ENCODE results near the gene ADSL.

DNA sequence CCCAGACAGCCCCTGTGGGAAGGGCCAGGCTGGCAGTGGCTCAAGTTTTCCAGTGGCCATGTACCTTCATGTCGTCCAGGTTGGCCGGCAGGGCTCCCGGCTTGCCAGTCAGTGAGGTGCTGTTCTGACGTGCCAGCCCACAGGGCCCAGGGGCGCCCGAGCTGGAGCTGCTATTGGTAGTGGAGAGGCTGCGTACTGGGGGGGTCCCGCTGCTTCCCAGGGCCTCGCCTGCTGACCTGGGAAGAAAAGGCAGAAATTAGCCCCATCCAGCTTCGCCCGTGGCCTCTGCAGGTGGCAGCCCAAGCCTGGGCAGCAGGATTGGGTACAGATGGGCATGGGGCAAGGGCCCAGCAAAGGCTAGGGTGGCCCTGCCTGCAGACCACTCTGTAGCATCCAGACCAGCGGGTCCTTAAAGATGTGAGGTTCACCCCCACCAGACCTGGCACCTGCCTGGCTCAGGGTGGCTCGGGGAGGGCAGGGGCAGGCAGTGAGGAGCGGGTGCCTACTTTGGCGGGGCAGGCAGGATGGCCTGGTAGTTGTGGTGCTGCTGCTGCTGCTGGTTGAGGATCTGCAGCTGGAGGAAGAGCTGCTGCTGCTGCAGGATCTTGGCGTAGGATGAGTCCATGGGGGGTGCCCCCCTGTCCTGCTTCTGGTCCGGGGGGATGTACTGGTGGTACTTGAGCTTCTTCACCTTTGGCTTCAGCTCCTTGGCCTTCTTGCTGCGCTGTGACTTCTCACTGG lies 74.2 kb downstream of the ADSL start:
- TF ChIP-seq RXRA (IDR thresholded peaks at IDR 0.05; ENCODE audit: borderline replicate concordance, low read depth) (no peak), TAF1 (IDR thresholded peaks at IDR 0.05; ENCODE audit: borderline replicate concordance, low read depth, low read length) (no peak), TCF12 (IDR thresholded peaks at IDR 0.05) (no peak), RAD21 (IDR thresholded peaks at IDR 0.05; ENCODE audit: low read length) (no peak), GABPA (IDR thresholded peaks at IDR 0.05; ENCODE audit: low read depth) (no peak), RFX5 (IDR thresholded peaks at IDR 0.05; ENCODE audit: low read length) (no peak), TEAD4 (IDR thresholded peaks at IDR 0.05; ENCODE audit: borderline replicate concordance, insufficient read depth) (no peak), MXI1 (IDR thresholded peaks at IDR 0.05; ENCODE audit: low read depth, low read length) (no peak), EZH2phosphoT487 (IDR thresholded peaks at IDR 0.05; ENCODE audit: borderline replicate concordance, low read depth) (no peak)
- TF ChIP-seq, protein P1, sequence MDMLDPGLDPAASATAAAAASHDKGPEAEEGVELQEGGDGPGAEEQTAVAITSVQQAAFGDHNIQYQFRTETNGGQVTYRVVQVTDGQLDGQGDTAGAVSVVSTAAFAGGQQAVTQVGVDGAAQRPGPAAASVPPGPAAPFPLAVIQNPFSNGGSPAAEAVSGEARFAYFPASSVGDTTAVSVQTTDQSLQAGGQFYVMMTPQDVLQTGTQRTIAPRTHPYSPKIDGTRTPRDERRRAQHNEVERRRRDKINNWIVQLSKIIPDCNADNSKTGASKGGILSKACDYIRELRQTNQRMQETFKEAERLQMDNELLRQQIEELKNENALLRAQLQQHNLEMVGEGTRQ (IDR thresholded peaks at IDR 0.05; ENCODE audit: borderline replicate concordance, low read depth, low read length), result no peak
- TF ChIP-seq, protein P2, sequence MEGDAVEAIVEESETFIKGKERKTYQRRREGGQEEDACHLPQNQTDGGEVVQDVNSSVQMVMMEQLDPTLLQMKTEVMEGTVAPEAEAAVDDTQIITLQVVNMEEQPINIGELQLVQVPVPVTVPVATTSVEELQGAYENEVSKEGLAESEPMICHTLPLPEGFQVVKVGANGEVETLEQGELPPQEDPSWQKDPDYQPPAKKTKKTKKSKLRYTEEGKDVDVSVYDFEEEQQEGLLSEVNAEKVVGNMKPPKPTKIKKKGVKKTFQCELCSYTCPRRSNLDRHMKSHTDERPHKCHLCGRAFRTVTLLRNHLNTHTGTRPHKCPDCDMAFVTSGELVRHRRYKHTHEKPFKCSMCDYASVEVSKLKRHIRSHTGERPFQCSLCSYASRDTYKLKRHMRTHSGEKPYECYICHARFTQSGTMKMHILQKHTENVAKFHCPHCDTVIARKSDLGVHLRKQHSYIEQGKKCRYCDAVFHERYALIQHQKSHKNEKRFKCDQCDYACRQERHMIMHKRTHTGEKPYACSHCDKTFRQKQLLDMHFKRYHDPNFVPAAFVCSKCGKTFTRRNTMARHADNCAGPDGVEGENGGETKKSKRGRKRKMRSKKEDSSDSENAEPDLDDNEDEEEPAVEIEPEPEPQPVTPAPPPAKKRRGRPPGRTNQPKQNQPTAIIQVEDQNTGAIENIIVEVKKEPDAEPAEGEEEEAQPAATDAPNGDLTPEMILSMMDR (IDR thresholded peaks at IDR 0.05), result no peak
- TF ChIP-seq, protein P3, sequence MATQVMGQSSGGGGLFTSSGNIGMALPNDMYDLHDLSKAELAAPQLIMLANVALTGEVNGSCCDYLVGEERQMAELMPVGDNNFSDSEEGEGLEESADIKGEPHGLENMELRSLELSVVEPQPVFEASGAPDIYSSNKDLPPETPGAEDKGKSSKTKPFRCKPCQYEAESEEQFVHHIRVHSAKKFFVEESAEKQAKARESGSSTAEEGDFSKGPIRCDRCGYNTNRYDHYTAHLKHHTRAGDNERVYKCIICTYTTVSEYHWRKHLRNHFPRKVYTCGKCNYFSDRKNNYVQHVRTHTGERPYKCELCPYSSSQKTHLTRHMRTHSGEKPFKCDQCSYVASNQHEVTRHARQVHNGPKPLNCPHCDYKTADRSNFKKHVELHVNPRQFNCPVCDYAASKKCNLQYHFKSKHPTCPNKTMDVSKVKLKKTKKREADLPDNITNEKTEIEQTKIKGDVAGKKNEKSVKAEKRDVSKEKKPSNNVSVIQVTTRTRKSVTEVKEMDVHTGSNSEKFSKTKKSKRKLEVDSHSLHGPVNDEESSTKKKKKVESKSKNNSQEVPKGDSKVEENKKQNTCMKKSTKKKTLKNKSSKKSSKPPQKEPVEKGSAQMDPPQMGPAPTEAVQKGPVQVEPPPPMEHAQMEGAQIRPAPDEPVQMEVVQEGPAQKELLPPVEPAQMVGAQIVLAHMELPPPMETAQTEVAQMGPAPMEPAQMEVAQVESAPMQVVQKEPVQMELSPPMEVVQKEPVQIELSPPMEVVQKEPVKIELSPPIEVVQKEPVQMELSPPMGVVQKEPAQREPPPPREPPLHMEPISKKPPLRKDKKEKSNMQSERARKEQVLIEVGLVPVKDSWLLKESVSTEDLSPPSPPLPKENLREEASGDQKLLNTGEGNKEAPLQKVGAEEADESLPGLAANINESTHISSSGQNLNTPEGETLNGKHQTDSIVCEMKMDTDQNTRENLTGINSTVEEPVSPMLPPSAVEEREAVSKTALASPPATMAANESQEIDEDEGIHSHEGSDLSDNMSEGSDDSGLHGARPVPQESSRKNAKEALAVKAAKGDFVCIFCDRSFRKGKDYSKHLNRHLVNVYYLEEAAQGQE (IDR thresholded peaks at IDR 0.05; ENCODE audit: low read depth, low read length), result no peak
- TF ChIP-seq, protein P4, sequence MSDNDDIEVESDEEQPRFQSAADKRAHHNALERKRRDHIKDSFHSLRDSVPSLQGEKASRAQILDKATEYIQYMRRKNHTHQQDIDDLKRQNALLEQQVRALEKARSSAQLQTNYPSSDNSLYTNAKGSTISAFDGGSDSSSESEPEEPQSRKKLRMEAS (IDR thresholded peaks at IDR 0.05; ENCODE audit: low read depth), result no peak

Measured in SK-N-SH (cell line).